ENCODE results near the gene HNF1A.

HNF1A gene

DNA sequence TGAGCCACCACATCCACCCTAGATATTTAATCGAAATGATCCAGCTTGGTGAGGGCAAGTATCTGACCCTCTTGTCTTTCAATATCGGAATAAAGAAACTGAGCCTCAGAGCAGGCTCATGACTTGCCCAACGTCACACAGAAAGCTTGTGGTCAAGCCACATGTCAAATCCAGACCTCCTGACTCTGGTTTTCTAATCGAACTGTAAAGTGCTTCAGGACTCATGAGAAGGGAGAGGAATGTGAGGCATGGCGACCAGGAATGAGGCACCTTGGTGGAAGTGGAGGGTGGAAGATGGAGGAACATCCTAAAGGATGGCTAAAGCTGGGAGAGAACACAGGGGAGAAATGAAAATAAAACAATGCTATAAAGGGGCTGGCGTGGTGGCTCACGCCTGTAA lies 46.3 kb upstream of the HNF1A start:
- Histone ChIP-seq H3K79me2 (ENCODE audit: low read length) (no peaks in the 10 kb centered on the region), H3K4me1 (ENCODE audit: low read length) (peaks cover 6% of the 10 kb centered on the region), H3K4me3 (ENCODE audit: low read length) (no peak overlapping the region), H2AFZ (ENCODE audit: low read depth, low read length) (no peak overlapping the region), H3K4me2 (ENCODE audit: low read length) (no peak overlapping the region), H3K9ac (ENCODE audit: low read length) (no peak overlapping the region), H3K36me3 (replicated peaks; ENCODE audit: low read depth, low read length) (no peaks in the 10 kb centered on the region), H3K9me3 (ENCODE audit: insufficient read depth, low read length) (no peaks in the 10 kb centered on the region), H4K20me1 (ENCODE audit: insufficient read depth, low read length) (no peaks in the 10 kb centered on the region), H3K27me3 (ENCODE audit: low read depth, low read length) (no peaks in the 10 kb centered on the region), H3K27ac (ENCODE audit: low read length) (no peak overlapping the region)
- no peak for TF ChIP-seq CTCF (IDR thresholded peaks at IDR 0.05; ENCODE audit: low read depth, low read length)
- TF ChIP-seq EZH2phosphoT487 (IDR thresholded peaks at IDR 0.05; ENCODE audit: low read depth) = no peak

- Histone ChIP-seq H3K4me2 (ENCODE audit: low read length) (no peak overlapping the region), H3K4me1 (ENCODE audit: low read length) (peaks cover 6% of the 10 kb centered on the region)
Measured at GRCh38 chr12:120932956-120933526, 45.3 kb upstream of the HNF1A start.

GRCh38 chr12:120933786-120934185 lies 44.6 kb upstream of the HNF1A start:
- no peak overlapping the region for H3K4me3 ChIP-seq (ENCODE audit: low read length)
- peaks cover 6% of the 10 kb centered on the region for H3K4me1 ChIP-seq (ENCODE audit: low read length)
- no peak overlapping the region for H3K9ac ChIP-seq (ENCODE audit: low read length)
- H3K36me3 ChIP-seq (replicated peaks; ENCODE audit: low read depth, low read length) = no peaks in the 10 kb centered on the region
- H3K4me2 ChIP-seq (ENCODE audit: low read length) = no peak overlapping the region
- TF ChIP-seq EZH2phosphoT487 (IDR thresholded peaks at IDR 0.05; ENCODE audit: low read depth) (no peak), CTCF (IDR thresholded peaks at IDR 0.05; ENCODE audit: low read depth, low read length) (no peak)
- no peak overlapping the region for H2AFZ ChIP-seq (ENCODE audit: low read depth, low read length)
- no peaks in the 10 kb centered on the region for H4K20me1 ChIP-seq (ENCODE audit: insufficient read depth, low read length)
- peaks cover 5% of the 10 kb centered on the region; the same call in 1 of the 2 replicates for H3K27me3 ChIP-seq (ENCODE audit: low read depth, low read length)
- H3K9me3 ChIP-seq (ENCODE audit: insufficient read depth, low read length) = no peaks in the 10 kb centered on the region
- H3K27ac ChIP-seq (ENCODE audit: low read length) = no peak overlapping the region
- H3K79me2 ChIP-seq (ENCODE audit: low read length) = no peaks in the 10 kb centered on the region

More at GRCh38 chr12:120932956-120933526, 45.3 kb upstream of the HNF1A start:
- no peaks in the 10 kb centered on the region for H4K20me1 ChIP-seq (ENCODE audit: insufficient read depth, low read length)
- H3K27me3 ChIP-seq (ENCODE audit: low read depth, low read length) = no peaks in the 10 kb centered on the region
- no peaks in the 10 kb centered on the region for H3K9me3 ChIP-seq (ENCODE audit: insufficient read depth, low read length)
- no peaks in the 10 kb centered on the region for H3K36me3 ChIP-seq (replicated peaks; ENCODE audit: low read depth, low read length)
- no peak overlapping the region for H3K9ac ChIP-seq (ENCODE audit: low read length)
- H3K4me3 ChIP-seq (ENCODE audit: low read length) = no peak overlapping the region
- H2AFZ ChIP-seq (ENCODE audit: low read depth, low read length) = no peak overlapping the region
- H3K79me2 ChIP-seq (ENCODE audit: low read length) = no peaks in the 10 kb centered on the region
- TF ChIP-seq EZH2phosphoT487 (IDR thresholded peaks at IDR 0.05; ENCODE audit: low read depth) = no peak
- TF ChIP-seq CTCF (IDR thresholded peaks at IDR 0.05; ENCODE audit: low read depth, low read length) = no peak
- H3K27ac ChIP-seq (ENCODE audit: low read length) = no peak overlapping the region

DNA sequence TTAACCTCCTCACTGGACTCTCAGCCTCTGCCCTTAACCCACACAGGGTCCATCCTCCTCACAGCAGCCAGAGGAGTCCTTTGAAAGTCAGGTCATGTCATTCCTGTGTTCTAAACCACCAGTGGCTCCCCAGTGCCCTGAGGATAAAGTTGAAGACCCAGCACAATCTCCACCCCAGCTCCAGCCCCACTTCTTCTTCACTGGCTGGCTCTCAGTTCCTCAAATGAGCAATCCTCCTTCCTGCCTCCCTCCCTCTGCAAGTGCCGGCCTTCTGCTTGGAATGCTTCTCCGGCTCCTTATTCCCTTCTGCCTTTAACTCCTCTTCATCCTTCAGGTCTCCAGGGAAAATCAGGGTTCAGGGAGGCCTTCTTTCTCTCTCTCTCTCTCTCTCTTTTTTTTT lies 42.1 kb upstream of the HNF1A start:
- no peak overlapping the region for H3K4me3 ChIP-seq (ENCODE audit: low read length)
- H2AFZ ChIP-seq (ENCODE audit: low read depth, low read length) = no peak overlapping the region

More for the DNA sequence above, 42.1 kb upstream of the HNF1A start:
- H3K79me2 ChIP-seq (ENCODE audit: low read length) = no peaks in the 10 kb centered on the region
- H4K20me1 ChIP-seq (ENCODE audit: insufficient read depth, low read length) = no peaks in the 10 kb centered on the region
- H3K4me2 ChIP-seq (ENCODE audit: low read length) = no peak overlapping the region
- TF ChIP-seq CTCF (IDR thresholded peaks at IDR 0.05; ENCODE audit: low read depth, low read length) (no peak), EZH2phosphoT487 (IDR thresholded peaks at IDR 0.05; ENCODE audit: low read depth) (no peak)
- H3K36me3 ChIP-seq (replicated peaks; ENCODE audit: low read depth, low read length) = no peaks in the 10 kb centered on the region
- no peak overlapping the region for H3K9ac ChIP-seq (ENCODE audit: low read length)
- no peaks in the 10 kb centered on the region for H3K9me3 ChIP-seq (ENCODE audit: insufficient read depth, low read length)
- H3K4me1 ChIP-seq (ENCODE audit: low read length) = peaks cover 15% of the 10 kb centered on the region
- no peak overlapping the region for H3K27ac ChIP-seq (ENCODE audit: low read length)
- peaks cover 18% of the 10 kb centered on the region for H3K27me3 ChIP-seq (ENCODE audit: low read depth, low read length)

Measured in OCI-LY3 (cell line).